ENCODE data around the gene CFAP46.

The CFAP46 gene

GRCh38 chr10:132881186-132881920 lies 61.0 kb downstream of the CFAP46 start:
- no peak for DNase-seq (ENCODE audit: low read depth in 2 of 2)

GRCh38 chr10:132880128-132880981 lies 62.0 kb downstream of the CFAP46 start:
- DNase-seq (ENCODE audit: low read depth in 2 of 2) = no peak

- no peak for DNase-seq (ENCODE audit: low read depth in 2 of 2)
Measured at GRCh38 chr10:132879408-132880127, 62.8 kb downstream of the CFAP46 start.

- DNase-seq (ENCODE audit: low read depth in 2 of 2) = no peak
Measured at GRCh38 chr10:132878730-132879407, 63.5 kb downstream of the CFAP46 start.

- DNase-seq (ENCODE audit: low read depth in 2 of 2) = no peak
Measured at GRCh38 chr10:132878091-132878729, 64.2 kb downstream of the CFAP46 start.

- DNase-seq (ENCODE audit: low read depth in 2 of 2) = no peak
Measured at GRCh38 chr10:132877473-132877872, 64.9 kb downstream of the CFAP46 start.

GRCh38 chr10:132876993-132877431 lies 65.4 kb downstream of the CFAP46 start:
- no peak for DNase-seq (ENCODE audit: low read depth in 2 of 2)

GRCh38 chr10:132876131-132876860 lies 66.1 kb downstream of the CFAP46 start:
- no peak for DNase-seq (ENCODE audit: low read depth in 2 of 2)

- DNase-seq (ENCODE audit: low read depth in 2 of 2) = no peak
Measured at GRCh38 chr10:132875435-132875834, 66.9 kb downstream of the CFAP46 start.

- no peak for DNase-seq (ENCODE audit: low read depth in 2 of 2)
Measured at GRCh38 chr10:132873395-132873794, 69.0 kb downstream of the CFAP46 start.

- DNase-seq (ENCODE audit: low read depth in 2 of 2) = no peak
Measured at GRCh38 chr10:132872658-132873057, 69.7 kb downstream of the CFAP46 start.

GRCh38 chr10:132870426-132870825 lies 71.9 kb downstream of the CFAP46 start:
- DNase-seq (ENCODE audit: low read depth in 2 of 2) = no peak

- no peak for DNase-seq (ENCODE audit: low read depth in 2 of 2)
Measured at GRCh38 chr10:132869621-132870020, 72.7 kb downstream of the CFAP46 start.

- no peak for DNase-seq (ENCODE audit: low read depth in 2 of 2)
Measured at GRCh38 chr10:132868995-132869394, 73.4 kb downstream of the CFAP46 start.

GRCh38 chr10:132867801-132868644 lies 74.3 kb downstream of the CFAP46 start:
- DNase-seq (ENCODE audit: low read depth in 2 of 2) = no peak

GRCh38 chr10:132866601-132867381 lies 75.6 kb downstream of the CFAP46 start:
- DNase-seq (ENCODE audit: low read depth in 2 of 2) = no peak

- no peak for DNase-seq (ENCODE audit: low read depth in 2 of 2)
Measured at GRCh38 chr10:132865851-132866600, 76.3 kb downstream of the CFAP46 start.

GRCh38 chr10:132865171-132865631 lies 77.2 kb downstream of the CFAP46 start:
- DNase-seq (ENCODE audit: low read depth in 2 of 2) = no peak
